HCT116 (cell line): ENCODE results near the gene PIGQ. TPM values are rescaled to one million over a fixed set of nuclear protein-coding genes. Genes with fewer than 3 reads are reported as not detected.

Experiments used
- ATAC-seq: fragments of 200-7000 bp; cut with Tn5 transposase; 2 replicates; pipeline ENCODE4 v1.9.1; 2020; ENCODE audit warnings: mild to moderate bottlenecking, moderate library complexity
- BruUV-seq: library from RNA; stranded (reverse); fragments of 400-500 nt; replicated peaks from 2 replicates; lab custom pipeline; 2021; lab: Mats Ljungman, UMichigan
- CTCF ChIA-PET: fragments of 300-600 bp; sonication (Branson Sonifier 250); formaldehyde crosslinking; loops from one replicate; lab custom pipeline; 2021; ENCODE audit warnings: antibody characterized with exemption; lab: Charles Lee
- POLR2A ChIA-PET: fragments of 300-600, 350-600 bp; sonication (Branson Sonifier 250); formaldehyde crosslinking; loops from one replicate; lab custom pipeline; 2021; ENCODE audit warnings: antibody characterized with exemption; lab: Charles Lee
- RAD21 ChIA-PET, 2 experiments: fragments of 300-600 bp; sonication (Branson Sonifier 250); formaldehyde crosslinking; loops; one replicate each; lab custom pipeline; 2023; ENCODE audit warnings: low total read pairs in 2 of 2; ENCODE audit not compliant: uncharacterized antibody in 2 of 2, unreplicated experiment in 2 of 2, low non-redundant PET in 1 of 2; lab: Charles Lee
- DNase-seq: peaks from one replicate; pipeline ENCODE4 v3.0.0-alpha.2; 2010; ENCODE audit warnings: low read depth, low spot score
- H2AFZ ChIP-seq: fragments of 200-600 bp; shearing (Covaris generic), sonication (generic); 2 replicates; pipeline ENCODE4 v1.6.1; 2017; ENCODE audit warnings: low read depth, mixed run types, mixed read lengths, antibody characterized with exemption, low read length; ENCODE audit not compliant: poor library complexity, severe bottlenecking
- H3K27ac ChIP-seq: 2 replicates; pipeline ENCODE4 v1.5.1; 2012; ENCODE audit warnings: low read depth, low read length
- H3K27me3 ChIP-seq: fragments of 200-600 bp; sonication (generic); 2 replicates; pipeline ENCODE4 v1.6.1; 2016; ENCODE audit warnings: mixed run types, low read length, mixed read lengths; ENCODE audit not compliant: insufficient read depth
- H3K36me3 ChIP-seq, 2 experiments: fragments of 200-500 bp in 1 of 2; fragments of 200-600 bp in 1 of 2; sonication (Bioruptor generic) in 1 of 2; sonication (generic) in 1 of 2; 2 replicates each; pipeline versions ENCODE4 v1.5.1 to v1.6.1; 2014 to 2016; ENCODE audit warnings: low read length in 2 of 2, inconsistent platforms in 1 of 2, mixed read lengths in 1 of 2, mixed run types in 1 of 2; ENCODE audit not compliant: insufficient read depth in 2 of 2, control insufficient read depth in 1 of 2
- H3K4me1 ChIP-seq, 2 experiments: fragments of 200-600 bp in 1 of 2; sonication (generic) in 1 of 2; 2 replicates each; pipeline versions ENCODE4 v1.5.1 to v1.6.1; 2012 to 2017; ENCODE audit warnings: low read length in 2 of 2, inconsistent platforms in 1 of 2, mild to moderate bottlenecking in 1 of 2, mixed read lengths in 1 of 2, mixed run types in 1 of 2, moderate library complexity in 1 of 2; ENCODE audit not compliant: insufficient read depth in 2 of 2, control insufficient read depth in 1 of 2
- H3K4me2 ChIP-seq: fragments of 200-600 bp; sonication (generic); 2 replicates; pipeline ENCODE4 v1.6.1; 2017; ENCODE audit warnings: mixed run types, low read length, mixed read lengths
- H3K4me3 ChIP-seq, 2 experiments: fragments of 200-600 bp in 1 of 2; sonication (generic) in 1 of 2; replicated peaks in 1 of 2; 2 replicates each; pipeline ENCODE4 v1.5.1; 2011 to 2016; ENCODE audit warnings: low read length in 2 of 2, control low read depth in 1 of 2, low read depth in 1 of 2, mild to moderate bottlenecking in 1 of 2, mixed read lengths in 1 of 2, mixed run types in 1 of 2
- H3K79me2 ChIP-seq: fragments of 200-600 bp; sonication (generic); 2 replicates; pipeline ENCODE4 v1.6.1; 2017; ENCODE audit warnings: mild to moderate bottlenecking, mixed run types, low read length, moderate library complexity, mixed read lengths; ENCODE audit not compliant: insufficient read depth
- H3K9ac ChIP-seq: fragments of 200-600 bp; sonication (generic); 2 replicates; pipeline ENCODE4 v1.6.1; 2016; ENCODE audit warnings: low read length, mixed read lengths
- H3K9me2 ChIP-seq: fragments of 200-600 bp; sonication (generic), shearing (Covaris generic); 2 replicates; pipeline ENCODE4 v1.6.1; 2017; ENCODE audit warnings: mixed run types, mild to moderate bottlenecking, moderate library complexity; ENCODE audit not compliant: insufficient read depth
- H3K9me3 ChIP-seq, 2 experiments: fragments of 200-500 bp in 1 of 2; fragments of 200-600 bp in 1 of 2; sonication (Bioruptor generic) in 1 of 2; sonication (generic) in 1 of 2; 2 replicates each; pipeline ENCODE4 v1.6.1; 2014 to 2017; ENCODE audit warnings: low read length in 2 of 2, mixed read lengths in 2 of 2, inconsistent platforms in 1 of 2, low read depth in 1 of 2, mild to moderate bottlenecking in 1 of 2, mixed run types in 1 of 2, moderate library complexity in 1 of 2; ENCODE audit not compliant: control insufficient read depth in 1 of 2, insufficient read depth in 1 of 2
- H4K20me1 ChIP-seq: fragments of 200-600 bp; sonication (generic), shearing (Covaris generic); 2 replicates; pipeline ENCODE4 v1.6.1; 2017; ENCODE audit warnings: mixed run types, mild to moderate bottlenecking, moderate library complexity; ENCODE audit not compliant: insufficient read depth
- CBX3 ChIP-seq: IDR thresholded peaks from 2 replicates; pipeline ENCODE4 v1.6.1; 2012; ENCODE audit warnings: low read depth
- EGR1 ChIP-seq: IDR thresholded peaks from 2 replicates; pipeline ENCODE4 v1.6.1; 2012; ENCODE audit warnings: low read depth
- EZH2phosphoT487 ChIP-seq: fragments of 200-600 bp; IDR thresholded peaks from 2 replicates; pipeline ENCODE4 v1.6.1; 2018; ENCODE audit warnings: antibody characterized with exemption, borderline replicate concordance
- JUND ChIP-seq: IDR thresholded peaks from 2 replicates; pipeline ENCODE4 v1.6.1; 2012
- POLR2A ChIP-seq: IDR thresholded peaks from 2 replicates; pipeline ENCODE4 v1.7.0; 2011; ENCODE audit warnings: borderline replicate concordance; ENCODE audit not compliant: insufficient read depth, insufficient read length; ENCODE audit errors: extremely low read depth
- POLR2AphosphoS5 ChIP-seq: IDR thresholded peaks from 2 replicates; pipeline ENCODE4 v1.6.1; 2011; ENCODE audit warnings: mild to moderate bottlenecking, low read depth, low read length, moderate library complexity
- RAD21 ChIP-seq: IDR thresholded peaks from 2 replicates; pipeline ENCODE4 v1.6.1; 2012; ENCODE audit warnings: low read depth, mild to moderate bottlenecking
- SIN3A ChIP-seq: IDR thresholded peaks from 2 replicates; pipeline ENCODE4 v1.6.1; 2012; ENCODE audit warnings: low read depth
- SP1 ChIP-seq: IDR thresholded peaks from 2 replicates; pipeline ENCODE4 v1.6.1; 2012; ENCODE audit warnings: low read depth
- SRF ChIP-seq: IDR thresholded peaks from 2 replicates; pipeline ENCODE4 v1.6.1; 2012; ENCODE audit warnings: low read depth
- TCF7L2 ChIP-seq: IDR thresholded peaks from 2 replicates; pipeline ENCODE4 v1.7.0; 2011; ENCODE audit warnings: borderline replicate concordance, inconsistent platforms; ENCODE audit not compliant: insufficient read depth, insufficient read length; ENCODE audit errors: extremely low read depth
- ZFX ChIP-seq: fragments of 450-650 bp; IDR thresholded peaks from 2 replicates; pipeline ENCODE4 v1.6.1; 2017
- intact Hi-C: fragments of 100-400 bp; cut with micrococcal nuclease; formaldehyde crosslinking; loops from 2 replicates; pipeline ENCODE4 v1.10.0; 2022
- total RNA-seq: library from RNA; stranded (reverse); gene quantifications from one replicate; pipeline ENCODE4 v1.2.1, GENCODE V29; 2021; ENCODE audit not compliant: unreplicated experiment
- TF ChIP-seq, protein P1 (sequence below): IDR thresholded peaks from 2 replicates; pipeline ENCODE4 v1.6.1; 2012
- TF ChIP-seq, protein P2 (sequence below): IDR thresholded peaks from 2 replicates; pipeline ENCODE4 v1.6.1; 2012; ENCODE audit warnings: low read depth
- TF ChIP-seq, protein P3 (sequence below), 3 experiments: fragments of 200-600 bp in 1 of 3; sonication (generic) in 1 of 3; IDR thresholded peaks in 2 of 3; conservative IDR thresholded peaks in 1 of 3; 2 replicates each; pipeline ENCODE4 v1.5.1; 2012 to 2017; ENCODE audit warnings: low read depth in 2 of 3, low read length in 2 of 3, antibody characterized with exemption in 1 of 3, borderline replicate concordance in 1 of 3, control low read depth in 1 of 3, mild to moderate bottlenecking in 1 of 3, mixed read lengths in 1 of 3, mixed run types in 1 of 3, moderate library complexity in 1 of 3; ENCODE audit not compliant: insufficient read depth in 1 of 3
- TF ChIP-seq, protein P4 (sequence below): IDR thresholded peaks from 2 replicates; pipeline ENCODE4 v1.6.1; 2012
- TF ChIP-seq, protein P5 (sequence below): IDR thresholded peaks from 2 replicates; pipeline ENCODE4 v1.6.1; 2011; ENCODE audit warnings: mild to moderate bottlenecking, low read length, moderate library complexity; ENCODE audit not compliant: insufficient replicate concordance; ENCODE audit errors: extremely low read depth

Gene PIGQ
- total RNA-seq, 1 experiment from 2014 or later = 21.0 TPM

DNA sequence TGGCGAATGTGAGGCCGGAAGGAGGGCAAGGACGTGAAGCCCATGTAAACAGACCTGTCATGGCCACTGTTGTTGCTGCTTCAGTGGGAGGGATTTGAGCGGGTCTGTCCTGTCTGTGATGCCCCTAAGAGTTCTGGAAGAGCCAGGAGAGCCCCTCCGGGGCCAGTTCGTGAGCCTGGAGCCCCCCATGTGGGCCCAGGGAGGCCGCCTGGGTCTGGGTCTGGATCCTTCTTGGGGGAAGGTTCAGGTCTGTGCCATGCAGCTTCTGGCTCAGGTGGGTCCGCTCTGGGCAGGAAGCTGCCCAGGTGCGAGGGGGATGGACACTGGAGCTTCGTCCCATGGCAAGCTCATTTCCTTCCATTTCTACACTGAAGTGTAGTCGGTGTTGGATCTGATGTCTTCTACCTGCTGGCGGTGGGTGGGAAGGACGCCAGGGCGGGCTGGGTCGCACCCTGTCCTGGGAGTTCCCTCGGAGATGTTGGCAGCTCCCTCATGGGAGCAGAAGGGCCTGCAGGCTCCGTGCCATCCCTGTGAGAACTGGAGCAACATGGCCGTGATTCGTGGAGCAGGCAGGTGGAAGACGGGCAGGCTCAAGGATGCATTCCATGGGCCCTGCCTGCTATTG lies 49.8 kb downstream of the PIGQ start:
- Histone ChIP-seq H3K9me3 (no peaks in the 10 kb centered on the region), H3K9me2 (no peaks in the 10 kb centered on the region), H3K4me1 (peaks cover 8 to 22% of the 10 kb centered on the region in 2 experiments), H3K4me3 (no peak overlapping the region), H3K36me3 (no peaks in the 10 kb centered on the region), H3K79me2 (peaks cover 6% of the 10 kb centered on the region; the same call in 1 of the 2 replicates), H3K4me2 (no peak overlapping the region), H4K20me1 (no peaks in the 10 kb centered on the region), H3K27me3 (no peaks in the 10 kb centered on the region), H3K27ac (no peak overlapping the region), H2AFZ (no peak overlapping the region), H3K9ac (no peak overlapping the region)
- CTCF ChIA-PET = no interaction called here
- RAD21 ChIA-PET = no interaction called here
- no TSS peak for BruUV-seq
- DNase-seq (no peak), ATAC-seq (no peak)
- intact Hi-C loops = no loop called here
- POLR2A ChIA-PET = no interaction called here
- TF ChIP-seq SRF (no peak), TCF7L2 (no peak), SP1 (no peak), JUND (no peak), EGR1 (no peak), RAD21 (no peak), EZH2phosphoT487 (no peak), POLR2AphosphoS5 (no peak), ZFX (no peak), CBX3 (no peak), SIN3A (no peak), POLR2A (no peak)
- TF ChIP-seq, protein P1, sequence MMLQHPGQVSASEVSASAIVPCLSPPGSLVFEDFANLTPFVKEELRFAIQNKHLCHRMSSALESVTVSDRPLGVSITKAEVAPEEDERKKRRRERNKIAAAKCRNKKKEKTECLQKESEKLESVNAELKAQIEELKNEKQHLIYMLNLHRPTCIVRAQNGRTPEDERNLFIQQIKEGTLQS = no peak
- TF ChIP-seq, protein P2, sequence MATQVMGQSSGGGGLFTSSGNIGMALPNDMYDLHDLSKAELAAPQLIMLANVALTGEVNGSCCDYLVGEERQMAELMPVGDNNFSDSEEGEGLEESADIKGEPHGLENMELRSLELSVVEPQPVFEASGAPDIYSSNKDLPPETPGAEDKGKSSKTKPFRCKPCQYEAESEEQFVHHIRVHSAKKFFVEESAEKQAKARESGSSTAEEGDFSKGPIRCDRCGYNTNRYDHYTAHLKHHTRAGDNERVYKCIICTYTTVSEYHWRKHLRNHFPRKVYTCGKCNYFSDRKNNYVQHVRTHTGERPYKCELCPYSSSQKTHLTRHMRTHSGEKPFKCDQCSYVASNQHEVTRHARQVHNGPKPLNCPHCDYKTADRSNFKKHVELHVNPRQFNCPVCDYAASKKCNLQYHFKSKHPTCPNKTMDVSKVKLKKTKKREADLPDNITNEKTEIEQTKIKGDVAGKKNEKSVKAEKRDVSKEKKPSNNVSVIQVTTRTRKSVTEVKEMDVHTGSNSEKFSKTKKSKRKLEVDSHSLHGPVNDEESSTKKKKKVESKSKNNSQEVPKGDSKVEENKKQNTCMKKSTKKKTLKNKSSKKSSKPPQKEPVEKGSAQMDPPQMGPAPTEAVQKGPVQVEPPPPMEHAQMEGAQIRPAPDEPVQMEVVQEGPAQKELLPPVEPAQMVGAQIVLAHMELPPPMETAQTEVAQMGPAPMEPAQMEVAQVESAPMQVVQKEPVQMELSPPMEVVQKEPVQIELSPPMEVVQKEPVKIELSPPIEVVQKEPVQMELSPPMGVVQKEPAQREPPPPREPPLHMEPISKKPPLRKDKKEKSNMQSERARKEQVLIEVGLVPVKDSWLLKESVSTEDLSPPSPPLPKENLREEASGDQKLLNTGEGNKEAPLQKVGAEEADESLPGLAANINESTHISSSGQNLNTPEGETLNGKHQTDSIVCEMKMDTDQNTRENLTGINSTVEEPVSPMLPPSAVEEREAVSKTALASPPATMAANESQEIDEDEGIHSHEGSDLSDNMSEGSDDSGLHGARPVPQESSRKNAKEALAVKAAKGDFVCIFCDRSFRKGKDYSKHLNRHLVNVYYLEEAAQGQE = no peak
- TF ChIP-seq, protein P3, sequence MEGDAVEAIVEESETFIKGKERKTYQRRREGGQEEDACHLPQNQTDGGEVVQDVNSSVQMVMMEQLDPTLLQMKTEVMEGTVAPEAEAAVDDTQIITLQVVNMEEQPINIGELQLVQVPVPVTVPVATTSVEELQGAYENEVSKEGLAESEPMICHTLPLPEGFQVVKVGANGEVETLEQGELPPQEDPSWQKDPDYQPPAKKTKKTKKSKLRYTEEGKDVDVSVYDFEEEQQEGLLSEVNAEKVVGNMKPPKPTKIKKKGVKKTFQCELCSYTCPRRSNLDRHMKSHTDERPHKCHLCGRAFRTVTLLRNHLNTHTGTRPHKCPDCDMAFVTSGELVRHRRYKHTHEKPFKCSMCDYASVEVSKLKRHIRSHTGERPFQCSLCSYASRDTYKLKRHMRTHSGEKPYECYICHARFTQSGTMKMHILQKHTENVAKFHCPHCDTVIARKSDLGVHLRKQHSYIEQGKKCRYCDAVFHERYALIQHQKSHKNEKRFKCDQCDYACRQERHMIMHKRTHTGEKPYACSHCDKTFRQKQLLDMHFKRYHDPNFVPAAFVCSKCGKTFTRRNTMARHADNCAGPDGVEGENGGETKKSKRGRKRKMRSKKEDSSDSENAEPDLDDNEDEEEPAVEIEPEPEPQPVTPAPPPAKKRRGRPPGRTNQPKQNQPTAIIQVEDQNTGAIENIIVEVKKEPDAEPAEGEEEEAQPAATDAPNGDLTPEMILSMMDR (IDR thresholded peaks at IDR 0.05 in 2 of 3, conservative IDR thresholded peaks at IDR 0.05 in 1 of 3; ENCODE audit: borderline replicate concordance in 1 of 3, insufficient read depth in 1 of 3, low read depth in 2 of 3, low read length in 2 of 3) = no peak
- TF ChIP-seq, protein P4, sequence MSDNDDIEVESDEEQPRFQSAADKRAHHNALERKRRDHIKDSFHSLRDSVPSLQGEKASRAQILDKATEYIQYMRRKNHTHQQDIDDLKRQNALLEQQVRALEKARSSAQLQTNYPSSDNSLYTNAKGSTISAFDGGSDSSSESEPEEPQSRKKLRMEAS = no peak
- TF ChIP-seq, protein P5, sequence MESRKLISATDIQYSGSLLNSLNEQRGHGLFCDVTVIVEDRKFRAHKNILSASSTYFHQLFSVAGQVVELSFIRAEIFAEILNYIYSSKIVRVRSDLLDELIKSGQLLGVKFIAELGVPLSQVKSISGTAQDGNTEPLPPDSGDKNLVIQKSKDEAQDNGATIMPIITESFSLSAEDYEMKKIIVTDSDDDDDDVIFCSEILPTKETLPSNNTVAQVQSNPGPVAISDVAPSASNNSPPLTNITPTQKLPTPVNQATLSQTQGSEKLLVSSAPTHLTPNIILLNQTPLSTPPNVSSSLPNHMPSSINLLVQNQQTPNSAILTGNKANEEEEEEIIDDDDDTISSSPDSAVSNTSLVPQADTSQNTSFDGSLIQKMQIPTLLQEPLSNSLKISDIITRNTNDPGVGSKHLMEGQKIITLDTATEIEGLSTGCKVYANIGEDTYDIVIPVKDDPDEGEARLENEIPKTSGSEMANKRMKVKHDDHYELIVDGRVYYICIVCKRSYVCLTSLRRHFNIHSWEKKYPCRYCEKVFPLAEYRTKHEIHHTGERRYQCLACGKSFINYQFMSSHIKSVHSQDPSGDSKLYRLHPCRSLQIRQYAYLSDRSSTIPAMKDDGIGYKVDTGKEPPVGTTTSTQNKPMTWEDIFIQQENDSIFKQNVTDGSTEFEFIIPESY = no peak
